ENCODE measurements around the gene ATP11A. TPM values are rescaled to one million over a fixed set of nuclear protein-coding genes. Genes with fewer than 3 reads are reported as not detected.

ATP11A gene
- total RNA-seq, 3 donors from 2014 or later = 15.5 to 28.7 (median 19.4) TPM

DNA sequence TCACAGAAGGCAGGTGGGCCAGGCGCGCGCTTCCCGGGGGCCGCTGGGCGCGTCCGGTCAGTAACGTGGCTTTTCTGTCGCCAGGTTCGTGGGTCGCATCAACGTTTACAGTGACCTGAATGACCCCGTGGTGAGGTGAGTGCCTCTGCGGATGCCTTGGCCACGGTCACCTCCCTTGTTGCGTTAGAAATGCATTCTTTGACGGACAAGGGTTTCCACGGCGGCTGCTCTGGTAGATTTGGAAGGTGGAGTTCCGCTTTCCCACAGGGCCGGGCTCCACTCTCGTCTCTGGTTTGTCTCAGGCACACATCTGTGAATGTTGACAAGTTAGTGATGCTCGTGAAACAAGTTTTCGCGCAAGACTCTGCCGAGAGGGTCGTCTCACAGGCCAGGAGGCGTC lies 130.0 kb downstream of the ATP11A start:
- ATAC-seq (no peak), DNase-seq (no peak)
- Histone ChIP-seq H3K36me3 (ENCODE audit: low read depth) (no peaks in the 10 kb centered on the region), H3K9me3 (no peaks in the 10 kb centered on the region), H3K4me3 (no peak overlapping the region), H3K4me1 (ENCODE audit: low read depth) (no peaks in the 10 kb centered on the region)
- TF ChIP-seq, protein P1, sequence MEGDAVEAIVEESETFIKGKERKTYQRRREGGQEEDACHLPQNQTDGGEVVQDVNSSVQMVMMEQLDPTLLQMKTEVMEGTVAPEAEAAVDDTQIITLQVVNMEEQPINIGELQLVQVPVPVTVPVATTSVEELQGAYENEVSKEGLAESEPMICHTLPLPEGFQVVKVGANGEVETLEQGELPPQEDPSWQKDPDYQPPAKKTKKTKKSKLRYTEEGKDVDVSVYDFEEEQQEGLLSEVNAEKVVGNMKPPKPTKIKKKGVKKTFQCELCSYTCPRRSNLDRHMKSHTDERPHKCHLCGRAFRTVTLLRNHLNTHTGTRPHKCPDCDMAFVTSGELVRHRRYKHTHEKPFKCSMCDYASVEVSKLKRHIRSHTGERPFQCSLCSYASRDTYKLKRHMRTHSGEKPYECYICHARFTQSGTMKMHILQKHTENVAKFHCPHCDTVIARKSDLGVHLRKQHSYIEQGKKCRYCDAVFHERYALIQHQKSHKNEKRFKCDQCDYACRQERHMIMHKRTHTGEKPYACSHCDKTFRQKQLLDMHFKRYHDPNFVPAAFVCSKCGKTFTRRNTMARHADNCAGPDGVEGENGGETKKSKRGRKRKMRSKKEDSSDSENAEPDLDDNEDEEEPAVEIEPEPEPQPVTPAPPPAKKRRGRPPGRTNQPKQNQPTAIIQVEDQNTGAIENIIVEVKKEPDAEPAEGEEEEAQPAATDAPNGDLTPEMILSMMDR (IDR thresholded peaks at IDR 0.05) = no peak
- intact Hi-C loops (cut with DNase I, micrococcal nuclease) = no loop called here

DNA sequence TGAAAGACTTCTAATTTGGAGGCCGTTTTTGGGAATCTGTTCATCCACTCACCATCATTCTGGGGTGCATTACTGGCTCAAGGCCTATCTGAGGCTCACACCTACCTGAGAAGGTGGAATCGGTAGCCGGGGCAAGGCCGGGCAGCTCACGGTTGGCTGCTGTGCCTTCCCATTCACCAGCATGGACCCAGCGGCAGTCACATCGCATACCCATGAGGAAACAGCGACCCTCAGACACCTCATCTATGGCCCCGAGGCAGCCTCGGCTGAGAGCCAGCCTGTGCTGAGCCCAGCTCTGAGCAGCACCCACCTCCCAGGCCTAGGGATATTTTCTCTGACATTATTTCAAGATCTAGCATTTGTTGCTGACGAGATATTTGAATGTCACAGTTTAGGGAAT lies 130.5 kb downstream of the ATP11A start:
- DNase-seq = no peak
- H3K4me1 ChIP-seq (ENCODE audit: low read depth) = no peaks in the 10 kb centered on the region
- H3K36me3 ChIP-seq (ENCODE audit: low read depth) = no peaks in the 10 kb centered on the region
- intact Hi-C loops (cut with DNase I, micrococcal nuclease) = no loop called here
- TF ChIP-seq, protein P1 (IDR thresholded peaks at IDR 0.05) = no peak
- ATAC-seq = no peak
- no peak overlapping the region for H3K4me3 ChIP-seq
- no peaks in the 10 kb centered on the region for H3K9me3 ChIP-seq

DNA sequence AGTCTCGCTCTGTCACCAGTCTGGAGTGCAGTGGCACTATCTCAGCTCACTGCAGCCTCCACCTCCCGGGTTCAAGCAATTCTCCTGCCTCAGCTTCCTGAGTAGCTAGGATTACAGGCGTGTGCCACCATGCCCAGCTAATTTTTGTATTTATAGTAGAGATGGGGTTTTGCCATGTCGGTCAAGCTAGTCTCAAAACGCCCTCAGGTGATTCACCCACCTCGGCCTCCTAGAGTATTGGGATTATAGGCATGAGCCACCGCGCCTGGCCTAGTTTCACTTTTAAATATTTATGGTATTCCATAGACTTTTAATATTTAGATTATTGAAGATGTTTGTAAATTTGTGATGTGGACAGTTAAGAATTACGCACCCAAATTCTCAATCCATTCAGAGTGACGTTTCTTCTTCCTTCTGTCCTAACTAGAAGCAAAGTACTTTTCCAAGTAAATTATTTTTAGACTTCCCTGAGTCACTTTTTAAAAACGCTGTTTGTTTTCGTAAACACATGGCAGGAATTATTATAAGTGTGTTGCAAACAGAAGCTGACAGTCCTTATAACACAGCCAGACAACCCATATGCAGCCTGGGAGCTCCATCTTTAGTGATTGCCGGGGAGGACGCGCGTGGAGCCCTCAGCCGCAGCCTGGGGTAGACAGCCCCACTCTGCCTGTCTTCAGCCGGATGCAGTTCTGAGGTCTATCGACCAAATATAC lies 131.7 kb downstream of the ATP11A start:
- DNase-seq = no peak
- no peaks in the 10 kb centered on the region for H3K4me1 ChIP-seq (ENCODE audit: low read depth)
- H3K36me3 ChIP-seq (ENCODE audit: low read depth) = no peaks in the 10 kb centered on the region
- intact Hi-C loops (cut with DNase I, micrococcal nuclease) = no loop called here
- TF ChIP-seq, protein P1 (IDR thresholded peaks at IDR 0.05) = no peak
- ATAC-seq = no peak
- no peaks in the 10 kb centered on the region for H3K9me3 ChIP-seq
- no peak overlapping the region for H3K4me3 ChIP-seq

DNA sequence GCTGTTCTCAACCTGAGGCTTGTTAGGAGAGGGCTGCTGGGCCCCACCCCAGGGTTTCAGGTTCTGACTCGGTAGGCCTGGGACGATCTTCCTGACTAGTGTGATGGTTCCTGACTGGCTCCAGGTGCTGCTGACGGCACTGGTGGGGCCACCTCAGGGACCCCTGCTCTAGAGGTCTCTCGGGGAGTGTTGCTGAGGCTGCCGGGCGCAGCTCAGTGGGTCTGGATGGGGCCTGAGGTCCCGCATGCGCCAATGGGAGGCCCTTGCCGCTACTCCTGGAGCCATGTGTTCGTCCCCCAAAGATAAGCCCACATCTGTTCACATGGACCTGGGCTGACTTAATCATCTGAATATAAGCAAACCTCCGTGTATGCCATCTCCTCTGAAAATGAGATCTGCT lies 133.0 kb downstream of the ATP11A start:
- TF ChIP-seq, protein P1 (IDR thresholded peaks at IDR 0.05) = no peak
- no peaks in the 10 kb centered on the region for H3K9me3 ChIP-seq
- DNase-seq (no peak), ATAC-seq (no peak)
- H3K36me3 ChIP-seq (ENCODE audit: low read depth) = no peaks in the 10 kb centered on the region
- no peaks in the 10 kb centered on the region for H3K4me1 ChIP-seq (ENCODE audit: low read depth)
- intact Hi-C loops (cut with DNase I, micrococcal nuclease) = no loop called here
- no peak overlapping the region for H3K4me3 ChIP-seq

DNA sequence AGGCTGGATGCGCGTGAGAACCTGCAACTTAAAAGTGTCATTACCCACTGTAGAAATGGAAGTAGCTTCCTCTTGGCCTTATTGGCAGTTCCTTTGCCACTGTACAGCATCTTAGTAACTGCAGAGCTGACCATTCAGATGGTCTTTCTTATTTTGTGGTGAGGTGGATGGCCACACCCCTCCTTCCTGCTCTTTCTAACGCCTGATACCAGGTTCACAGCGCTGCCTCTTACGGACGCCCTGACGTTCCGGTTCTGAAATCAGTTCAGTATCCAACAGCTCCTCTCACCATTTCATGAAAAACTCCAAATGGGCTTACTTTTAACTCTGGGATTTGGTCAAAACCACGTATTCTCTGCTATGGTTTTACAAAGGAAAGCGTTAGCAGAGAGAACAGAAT lies 134.6 kb downstream of the ATP11A start:
- Histone ChIP-seq H3K36me3 (ENCODE audit: low read depth) (no peaks in the 10 kb centered on the region), H3K9me3 (no peaks in the 10 kb centered on the region), H3K4me3 (no peak overlapping the region), H3K4me1 (ENCODE audit: low read depth) (no peaks in the 10 kb centered on the region)
- DNase-seq (no peak), ATAC-seq (no peak)
- TF ChIP-seq, protein P1 (IDR thresholded peaks at IDR 0.05) = no peak
- intact Hi-C loops (cut with DNase I, micrococcal nuclease) = no loop called here

DNA sequence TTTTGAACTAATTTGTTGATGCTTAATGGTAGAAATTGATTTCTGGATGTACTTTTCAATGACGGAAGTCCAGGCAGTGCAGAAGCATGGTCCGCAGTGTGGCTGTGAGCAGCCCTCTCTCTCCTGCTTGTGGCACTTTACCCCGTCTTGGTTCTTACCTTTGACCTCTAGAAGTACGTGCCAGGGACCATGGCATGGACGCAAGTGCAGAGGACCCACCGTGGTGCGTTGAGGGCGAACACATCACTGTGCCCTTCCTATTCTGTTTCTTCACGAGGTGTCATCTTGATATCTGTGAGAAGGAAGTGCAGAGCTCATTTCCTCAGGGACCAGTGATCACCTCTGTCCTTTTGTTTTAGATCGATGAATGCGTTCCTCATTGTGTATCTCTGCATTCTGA lies 135.2 kb downstream of the ATP11A start:
- DNase-seq = no peak
- no peaks in the 10 kb centered on the region for H3K9me3 ChIP-seq
- no peaks in the 10 kb centered on the region for H3K36me3 ChIP-seq (ENCODE audit: low read depth)
- no peak overlapping the region for H3K4me3 ChIP-seq
- no peaks in the 10 kb centered on the region for H3K4me1 ChIP-seq (ENCODE audit: low read depth)
- intact Hi-C loops (cut with DNase I, micrococcal nuclease) = no loop called here
- TF ChIP-seq, protein P1 (IDR thresholded peaks at IDR 0.05) = no peak
- ATAC-seq = no peak

Data from mucosa of descending colon (tissue), 3 donors.